Measurements from ENCODE around the gene ATP1A4.

The ATP1A4 gene

GRCh38 chr1:160151303-160151702, at the start of gene ATP1A4:
Gene ATP1A4 (plus strand): TSS chr1:160151603. CDS start chr1:160152041, 438 bp downstream.
- Histone ChIP-seq H3K4me3 (ENCODE audit: low read depth in 1 of 2, low read length in 1 of 2) (no peak within 1 kb of the TSS), H3K27ac (no peak within 1 kb of the TSS)
- TF ChIP-seq CTCF (IDR thresholded peaks at IDR 0.05): no peak

GRCh38 chr1:160101717-160102522, 49.5 kb upstream of the ATP1A4 start:
- H3K4me3 ChIP-seq (ENCODE audit: low read depth in 1 of 2, low read length in 1 of 2): no peak overlapping the region
- H3K27ac ChIP-seq: no peak overlapping the region
- H3K4me1 ChIP-seq (ENCODE audit: control insufficient read depth in 1 of 2, insufficient read depth in 1 of 2, low read depth in 1 of 2, low read length in 1 of 2): peaks cover 15 to 18% of the 10 kb centered on the region in 2 experiments
- H3K27me3 ChIP-seq: peaks cover 67% of the 10 kb centered on the region
- H3K36me3 ChIP-seq: no peaks in the 10 kb centered on the region
- no peak for TF ChIP-seq CTCF (IDR thresholded peaks at IDR 0.05)
- no peaks in the 10 kb centered on the region for H3K9me3 ChIP-seq

More at GRCh38 chr1:160151303-160151702, at the start of gene ATP1A4:
- Histone ChIP-seq H3K36me3 (no peaks in the 10 kb centered on the region), H3K9me3 (no peaks in the 10 kb centered on the region), H3K27me3 (no peaks in the 10 kb centered on the region), H3K4me1 (ENCODE audit: control insufficient read depth in 1 of 2, insufficient read depth in 1 of 2, low read depth in 1 of 2, low read length in 1 of 2) (no peaks in the 10 kb centered on the region)

- Histone ChIP-seq H3K4me3 (ENCODE audit: low read depth in 1 of 2, low read length in 1 of 2) (no peak overlapping the region), H3K27ac (no peak overlapping the region), H3K9me3 (no peaks in the 10 kb centered on the region), H3K27me3 (peaks cover 64% of the 10 kb centered on the region), H3K36me3 (no peaks in the 10 kb centered on the region), H3K4me1 (ENCODE audit: control insufficient read depth in 1 of 2, insufficient read depth in 1 of 2, low read depth in 1 of 2, low read length in 1 of 2) (peaks cover 9% of the 10 kb centered on the region in 2 experiments)
- no peak for TF ChIP-seq CTCF (IDR thresholded peaks at IDR 0.05)
Measured at GRCh38 chr1:160103658-160104408, 47.6 kb upstream of the ATP1A4 start.

GRCh38 chr1:160104486-160104885, 46.9 kb upstream of the ATP1A4 start:
- H3K4me1 ChIP-seq (ENCODE audit: control insufficient read depth in 1 of 2, insufficient read depth in 1 of 2, low read depth in 1 of 2, low read length in 1 of 2): peaks cover 3 to 4% of the 10 kb centered on the region in 2 experiments

GRCh38 chr1:160105155-160105554, 46.2 kb upstream of the ATP1A4 start:
- peaks cover 3 to 4% of the 10 kb centered on the region in 2 experiments for H3K4me1 ChIP-seq (ENCODE audit: control insufficient read depth in 1 of 2, insufficient read depth in 1 of 2, low read depth in 1 of 2, low read length in 1 of 2)
- no peak for TF ChIP-seq CTCF (IDR thresholded peaks at IDR 0.05)

More at GRCh38 chr1:160104486-160104885, 46.9 kb upstream of the ATP1A4 start:
- Histone ChIP-seq H3K9me3 (no peaks in the 10 kb centered on the region), H3K27me3 (peaks cover 67% of the 10 kb centered on the region), H3K36me3 (no peaks in the 10 kb centered on the region), H3K4me3 (ENCODE audit: low read depth in 1 of 2, low read length in 1 of 2) (no peak overlapping the region), H3K27ac (no peak overlapping the region)
- no peak for TF ChIP-seq CTCF (IDR thresholded peaks at IDR 0.05)

More at GRCh38 chr1:160105155-160105554, 46.2 kb upstream of the ATP1A4 start:
- no peak overlapping the region for H3K27ac ChIP-seq
- H3K4me3 ChIP-seq (ENCODE audit: low read depth in 1 of 2, low read length in 1 of 2): no peak overlapping the region
- peaks cover 72% of the 10 kb centered on the region for H3K27me3 ChIP-seq
- H3K36me3 ChIP-seq: no peaks in the 10 kb centered on the region
- H3K9me3 ChIP-seq: no peaks in the 10 kb centered on the region
